Keratinocyte (primary cell): ENCODE results near the gene CNR2. TPM values are rescaled to one million over a fixed set of nuclear protein-coding genes. Genes with fewer than 3 reads are reported as not detected.

Experiments used
- DNase-seq: peaks from one replicate; pipeline ENCODE4 v3.0.0-alpha.2; 2011; ENCODE audit warnings: low read depth, missing footprints, low spot score
- FAIRE-seq: peaks from 2 replicates; lab custom pipeline; 2011; peaks lifted over from hg19 to GRCh38; lab: Jason Lieb, UNC
- H2AFZ ChIP-seq: 2 replicates; pipeline ENCODE4 v1.6.0; 2012; ENCODE audit warnings: low read length, control low read depth, inconsistent platforms; ENCODE audit not compliant: control insufficient read depth
- H3K27ac ChIP-seq: 2 replicates; pipeline ENCODE4 v1.5.1; 2011; ENCODE audit warnings: low read length; ENCODE audit not compliant: control insufficient read depth, insufficient read depth
- H3K27me3 ChIP-seq: 3 replicates; pipeline ENCODE4 v1.6.0; 2011; ENCODE audit warnings: low read length; ENCODE audit not compliant: control insufficient read depth, insufficient read depth; ENCODE audit errors: extremely low read depth
- H3K36me3 ChIP-seq, 2 experiments: 2 replicates in 1 of 2; 3 replicates in 1 of 2; pipeline ENCODE4 v1.5.1; 2011; ENCODE audit warnings: low read length in 2 of 2, mild to moderate bottlenecking in 1 of 2; ENCODE audit not compliant: control insufficient read depth in 2 of 2, insufficient read depth in 2 of 2; ENCODE audit errors: extremely low read depth in 1 of 2
- H3K4me1 ChIP-seq: 3 replicates; pipeline ENCODE4 v1.5.1; 2011; ENCODE audit warnings: low read length; ENCODE audit not compliant: control insufficient read depth, insufficient read depth; ENCODE audit errors: extremely low read depth
- H3K4me2 ChIP-seq: 3 replicates; pipeline ENCODE4 v1.6.0; 2011; ENCODE audit warnings: low read depth, low read length; ENCODE audit not compliant: control insufficient read depth, insufficient read depth; ENCODE audit errors: extremely low read depth
- H3K4me3 ChIP-seq, 3 experiments: fragments of 200-600 bp in 1 of 3; sonication (generic) in 1 of 3; 2 replicates in 2 of 3; 3 replicates in 1 of 3; pipeline ENCODE4 v1.5.1; 2011 to 2016; ENCODE audit warnings: low read length in 3 of 3, mild to moderate bottlenecking in 3 of 3, control low read depth in 2 of 3, inconsistent platforms in 1 of 3, low read depth in 1 of 3, mixed read lengths in 1 of 3, mixed run types in 1 of 3, moderate library complexity in 1 of 3; ENCODE audit not compliant: control insufficient read depth in 2 of 3, insufficient read depth in 2 of 3; ENCODE audit errors: extremely low read depth in 1 of 3
- H3K79me2 ChIP-seq: 2 replicates; pipeline ENCODE4 v1.6.0; 2012; ENCODE audit warnings: low read length; ENCODE audit not compliant: control insufficient read depth, insufficient read depth
- H3K9ac ChIP-seq: 3 replicates; pipeline ENCODE4 v1.6.0; 2011; ENCODE audit warnings: low read length; ENCODE audit not compliant: control insufficient read depth, insufficient read depth; ENCODE audit errors: extremely low read depth
- H3K9me1 ChIP-seq: 3 replicates; pipeline ENCODE4 v1.6.0; 2011; ENCODE audit warnings: low read length; ENCODE audit not compliant: control insufficient read depth, insufficient read depth; ENCODE audit errors: extremely low read depth
- H3K9me3 ChIP-seq: 2 replicates; pipeline ENCODE4 v1.5.1; 2012; ENCODE audit warnings: low read depth, low read length; ENCODE audit not compliant: control insufficient read depth
- H4K20me1 ChIP-seq: 3 replicates; pipeline ENCODE4 v1.6.0; 2011; ENCODE audit warnings: low read length; ENCODE audit not compliant: control insufficient read depth, insufficient read depth; ENCODE audit errors: extremely low read depth
- CTCF ChIP-seq, 3 experiments: IDR thresholded peaks in 1 of 3; conservative IDR thresholded peaks in 1 of 3; optimal IDR thresholded peaks in 1 of 3; 2 replicates in 2 of 3; 3 replicates in 1 of 3; pipeline versions ENCODE3 to v1.5.1; 2011; ENCODE audit warnings: low read length in 3 of 3, mild to moderate bottlenecking in 3 of 3, moderate library complexity in 2 of 3, control low read depth in 1 of 3, inconsistent platforms in 1 of 3; ENCODE audit not compliant: insufficient read depth in 2 of 3; ENCODE audit errors: extremely low read depth in 1 of 3
- EZH2 ChIP-seq: IDR thresholded peaks from one replicate; pipeline ENCODE4 v1.6.1; 2012; ENCODE audit warnings: inconsistent platforms, mild to moderate bottlenecking, low read length, moderate library complexity
- dilution Hi-C: fragments of 300-500 bp; cut with MboI; formaldehyde crosslinking; loops from one replicate; pipeline ENCODE4 v1.7.0; 2020; ENCODE audit warnings: low sequenced_read_pairs; ENCODE audit not compliant: extremely low pct_ligation_motif_present
- polyA plus RNA-seq, 5 experiments: library from polyadenylated mRNA; depleted of rRNA in 3 of 5; stranded (reverse) in 3 of 5; stranded (forward) in 1 of 5; unstranded in 1 of 5; fragments of >200 nt; gene quantifications; 1 replicate in 1 of 5; 2 replicates in 3 of 5; 3 replicates in 1 of 5; pipeline versions ENCODE4 v1.2.1 to v1.2.3, GENCODE V29; 2011 to 2012; ENCODE audit warnings: missing spikeins in 2 of 5, low read depth in 1 of 5, low replicate concordance in 1 of 5

The CNR2 gene
- polyA plus RNA-seq, 1 donor (not counting 4 experiments of a cell fraction or from before 2014, with no cell fraction given) = not detected

- FAIRE-seq = no peak
- H3K9ac ChIP-seq = no peak overlapping the region
- DNase-seq = no peak
Measured at GRCh38 chr1:23838401-23838866, 74.7 kb downstream of the CNR2 start.

GRCh38 chr1:23837908-23838307 lies 75.3 kb downstream of the CNR2 start:
- Histone ChIP-seq H3K27ac (no peak overlapping the region), H3K4me2 (peak overlapping the region; percentile 78), H3K9ac (no peak overlapping the region), H3K27me3 (peaks cover 6% of the 10 kb centered on the region), H2AFZ (no peak overlapping the region), H3K79me2 (no peaks in the 10 kb centered on the region), H3K9me3 (no peaks in the 10 kb centered on the region), H3K4me3 (peak overlapping the region in 1 of 3 experiments; percentile 47), H4K20me1 (no peaks in the 10 kb centered on the region), H3K36me3 (no peaks in the 10 kb centered on the region), H3K4me1 (peaks cover 3% of the 10 kb centered on the region), H3K9me1 (no peaks in the 10 kb centered on the region)
- dilution Hi-C loops = no loop called here
- TF ChIP-seq EZH2 = no peak
- TF ChIP-seq CTCF (optimal IDR thresholded peaks at IDR 0.05 in 1 of 3, IDR thresholded peaks at IDR 0.05 in 1 of 3, conservative IDR thresholded peaks at IDR 0.05 in 1 of 3; ENCODE audit: extremely low read depth in 1 of 3, insufficient read depth in 2 of 3, low read length in 3 of 3) = no peak
- no peak for FAIRE-seq
- DNase-seq = no peak

More at GRCh38 chr1:23838401-23838866, 74.7 kb downstream of the CNR2 start:
- Histone ChIP-seq H3K79me2 (no peaks in the 10 kb centered on the region), H4K20me1 (no peaks in the 10 kb centered on the region), H3K9me3 (no peaks in the 10 kb centered on the region), H2AFZ (peak overlapping the region; percentile 73), H3K4me2 (peak overlapping the region; percentile 78), H3K27ac (no peak overlapping the region), H3K36me3 (no peaks in the 10 kb centered on the region), H3K4me3 (peak overlapping the region in 2 of 3 experiments; percentile 47 to 50), H3K9me1 (no peaks in the 10 kb centered on the region), H3K27me3 (peaks cover 6% of the 10 kb centered on the region), H3K4me1 (peaks cover 3% of the 10 kb centered on the region)
- TF ChIP-seq EZH2 (no peak), CTCF (optimal IDR thresholded peaks at IDR 0.05 in 1 of 3, IDR thresholded peaks at IDR 0.05 in 1 of 3, conservative IDR thresholded peaks at IDR 0.05 in 1 of 3; ENCODE audit: extremely low read depth in 1 of 3, insufficient read depth in 2 of 3, low read length in 3 of 3) (no peak)
- dilution Hi-C loops = no loop called here
